ENCODE results near the gene KLC1. TPM values are rescaled to one million over a fixed set of nuclear protein-coding genes. Genes with fewer than 3 reads are reported as not detected.

Gene KLC1
- total RNA-seq, 1 experiment from 2014 or later = 121 TPM

DNA sequence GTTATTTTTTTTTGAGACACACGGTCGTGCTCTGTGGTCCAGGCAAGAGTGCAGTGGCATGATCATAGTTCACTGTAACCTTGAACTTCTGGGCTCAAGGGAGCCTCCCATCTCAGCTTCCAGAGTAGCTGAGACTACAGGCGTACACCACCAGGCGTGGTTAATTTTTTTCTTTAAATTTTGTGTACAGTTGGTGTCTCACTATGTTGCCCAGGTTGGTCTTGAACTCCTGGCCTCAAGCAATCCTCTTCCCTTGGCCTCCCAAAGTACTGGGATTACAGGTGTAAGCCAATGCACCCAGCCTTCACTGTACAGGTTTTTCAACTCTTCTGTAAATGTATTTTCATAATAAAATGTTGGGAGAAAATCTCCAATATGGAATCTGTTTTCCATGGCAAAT is 5.7 kb upstream of the KLC1 start:
- Histone ChIP-seq H3K79me2 (ENCODE audit: insufficient read depth, low read length) (no peaks in the 10 kb centered on the region), H3K4me1 (ENCODE audit: control insufficient read depth in 1 of 2, insufficient read depth in 2 of 2, low read length in 2 of 2) (peaks cover 28 to 56% of the 10 kb centered on the region in 2 experiments), H3K27me3 (ENCODE audit: insufficient read depth, low read length) (no peaks in the 10 kb centered on the region), H3K4me3 (replicated peaks in 1 of 2; ENCODE audit: low read depth in 1 of 2, low read length in 2 of 2) (no peak overlapping the region), H3K9me3 (ENCODE audit: control insufficient read depth in 1 of 2, insufficient read depth in 1 of 2, low read depth in 1 of 2, low read length in 2 of 2) (no peaks in the 10 kb centered on the region), H2AFZ (ENCODE audit: low read depth, low read length, poor library complexity, severe bottlenecking) (no peak overlapping the region), H3K36me3 (ENCODE audit: control insufficient read depth in 1 of 2, insufficient read depth in 2 of 2, low read length in 2 of 2) (no peaks in the 10 kb centered on the region), H3K27ac (ENCODE audit: low read depth, low read length) (no peak overlapping the region), H3K9me2 (ENCODE audit: insufficient read depth) (no peaks in the 10 kb centered on the region), H3K4me2 (ENCODE audit: low read length) (no peak overlapping the region), H4K20me1 (ENCODE audit: insufficient read depth) (no peaks in the 10 kb centered on the region), H3K9ac (ENCODE audit: low read length) (no peak overlapping the region)
- intact Hi-C loops (cut with micrococcal nuclease) = no loop called here
- no peak for ATAC-seq
- no TSS peak for BruUV-seq (replicated peaks)
- DNase-seq (ENCODE audit: low read depth, low spot score) = no peak
- ChIA-PET RAD21 (ENCODE audit: low non-redundant PET in 1 of 2, low total read pairs in 2 of 2, uncharacterized antibody in 2 of 2, unreplicated experiment in 2 of 2) (no interaction called here), CTCF (no interaction called here), POLR2A (no interaction called here)
- TF ChIP-seq, protein P1, sequence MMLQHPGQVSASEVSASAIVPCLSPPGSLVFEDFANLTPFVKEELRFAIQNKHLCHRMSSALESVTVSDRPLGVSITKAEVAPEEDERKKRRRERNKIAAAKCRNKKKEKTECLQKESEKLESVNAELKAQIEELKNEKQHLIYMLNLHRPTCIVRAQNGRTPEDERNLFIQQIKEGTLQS (IDR thresholded peaks at IDR 0.05) = no peak
- TF ChIP-seq SIN3A (IDR thresholded peaks at IDR 0.05; ENCODE audit: low read depth) = no peak
- TF ChIP-seq YY1 (IDR thresholded peaks at IDR 0.05; ENCODE audit: extremely low read depth, insufficient replicate concordance, low read depth, low read length) = no peak
- TF ChIP-seq, protein P2, sequence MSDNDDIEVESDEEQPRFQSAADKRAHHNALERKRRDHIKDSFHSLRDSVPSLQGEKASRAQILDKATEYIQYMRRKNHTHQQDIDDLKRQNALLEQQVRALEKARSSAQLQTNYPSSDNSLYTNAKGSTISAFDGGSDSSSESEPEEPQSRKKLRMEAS (IDR thresholded peaks at IDR 0.05) = no peak
- TF ChIP-seq RAD21 (IDR thresholded peaks at IDR 0.05; ENCODE audit: low read depth) = no peak
- no peak for TF ChIP-seq EZH2 (IDR thresholded peaks at IDR 0.05)
- no peak for TF ChIP-seq POLR2A (IDR thresholded peaks at IDR 0.05; ENCODE audit: borderline replicate concordance, extremely low read depth, insufficient read depth, insufficient read length)
- TF ChIP-seq SRF (IDR thresholded peaks at IDR 0.05; ENCODE audit: low read depth) = no peak
- TF ChIP-seq, protein P3, sequence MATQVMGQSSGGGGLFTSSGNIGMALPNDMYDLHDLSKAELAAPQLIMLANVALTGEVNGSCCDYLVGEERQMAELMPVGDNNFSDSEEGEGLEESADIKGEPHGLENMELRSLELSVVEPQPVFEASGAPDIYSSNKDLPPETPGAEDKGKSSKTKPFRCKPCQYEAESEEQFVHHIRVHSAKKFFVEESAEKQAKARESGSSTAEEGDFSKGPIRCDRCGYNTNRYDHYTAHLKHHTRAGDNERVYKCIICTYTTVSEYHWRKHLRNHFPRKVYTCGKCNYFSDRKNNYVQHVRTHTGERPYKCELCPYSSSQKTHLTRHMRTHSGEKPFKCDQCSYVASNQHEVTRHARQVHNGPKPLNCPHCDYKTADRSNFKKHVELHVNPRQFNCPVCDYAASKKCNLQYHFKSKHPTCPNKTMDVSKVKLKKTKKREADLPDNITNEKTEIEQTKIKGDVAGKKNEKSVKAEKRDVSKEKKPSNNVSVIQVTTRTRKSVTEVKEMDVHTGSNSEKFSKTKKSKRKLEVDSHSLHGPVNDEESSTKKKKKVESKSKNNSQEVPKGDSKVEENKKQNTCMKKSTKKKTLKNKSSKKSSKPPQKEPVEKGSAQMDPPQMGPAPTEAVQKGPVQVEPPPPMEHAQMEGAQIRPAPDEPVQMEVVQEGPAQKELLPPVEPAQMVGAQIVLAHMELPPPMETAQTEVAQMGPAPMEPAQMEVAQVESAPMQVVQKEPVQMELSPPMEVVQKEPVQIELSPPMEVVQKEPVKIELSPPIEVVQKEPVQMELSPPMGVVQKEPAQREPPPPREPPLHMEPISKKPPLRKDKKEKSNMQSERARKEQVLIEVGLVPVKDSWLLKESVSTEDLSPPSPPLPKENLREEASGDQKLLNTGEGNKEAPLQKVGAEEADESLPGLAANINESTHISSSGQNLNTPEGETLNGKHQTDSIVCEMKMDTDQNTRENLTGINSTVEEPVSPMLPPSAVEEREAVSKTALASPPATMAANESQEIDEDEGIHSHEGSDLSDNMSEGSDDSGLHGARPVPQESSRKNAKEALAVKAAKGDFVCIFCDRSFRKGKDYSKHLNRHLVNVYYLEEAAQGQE (IDR thresholded peaks at IDR 0.05; ENCODE audit: low read depth) = no peak
- TF ChIP-seq ZFX (IDR thresholded peaks at IDR 0.05) = no peak
- no peak for TF ChIP-seq TCF7L2 (IDR thresholded peaks at IDR 0.05; ENCODE audit: borderline replicate concordance, extremely low read depth, insufficient read depth, insufficient read length)

Data from HCT116 (cell line).